GM11168 (cell line): Measurements from ENCODE around the gene KLHL29.

Experiments used
- in situ Hi-C: fragments of 300-500 bp; cut with MboI; formaldehyde crosslinking; loops from one replicate; pipeline ENCODE4 v1.12.0; 2022; ENCODE audit warnings: low sequenced_read_pairs; ENCODE audit not compliant: unreplicated experiment

Gene KLHL29

DNA sequence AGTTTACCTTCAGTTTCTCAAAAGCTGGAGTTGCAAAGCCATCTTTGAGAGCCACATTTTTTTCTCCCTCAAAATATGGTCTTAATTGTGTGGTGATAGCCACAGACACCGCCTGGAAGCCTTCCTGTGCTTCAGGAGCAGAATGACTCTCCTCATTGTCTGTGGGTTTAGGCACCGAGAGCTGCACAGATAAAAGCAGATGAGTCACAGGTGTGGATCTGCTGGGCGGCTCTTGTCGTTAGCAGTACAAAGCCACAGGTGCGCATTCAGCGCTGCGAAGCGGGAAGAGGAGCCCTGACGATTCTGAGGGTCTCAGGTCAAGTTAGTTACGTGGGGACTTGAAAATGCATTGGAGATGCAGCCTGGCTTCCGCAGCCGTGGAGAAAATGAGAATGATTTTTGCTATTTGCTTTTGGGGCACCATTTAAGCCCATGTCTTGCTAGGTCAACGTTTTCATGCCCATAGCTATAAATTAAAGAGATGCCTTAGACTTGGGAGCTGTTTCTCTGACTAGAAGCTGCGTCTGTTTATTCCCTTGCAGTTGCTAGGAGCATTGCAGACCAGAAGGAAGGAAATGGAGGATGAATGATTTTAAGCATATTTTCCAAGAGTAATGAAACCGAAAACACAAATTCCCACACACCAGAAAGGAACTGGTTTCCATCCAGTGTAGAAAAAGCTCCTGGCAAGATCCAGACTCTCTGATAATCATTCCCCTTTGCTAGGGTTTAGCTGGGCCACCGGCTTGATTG, 51.5 kb downstream of the KLHL29 start:
- in situ Hi-C loops = no loop called here

DNA sequence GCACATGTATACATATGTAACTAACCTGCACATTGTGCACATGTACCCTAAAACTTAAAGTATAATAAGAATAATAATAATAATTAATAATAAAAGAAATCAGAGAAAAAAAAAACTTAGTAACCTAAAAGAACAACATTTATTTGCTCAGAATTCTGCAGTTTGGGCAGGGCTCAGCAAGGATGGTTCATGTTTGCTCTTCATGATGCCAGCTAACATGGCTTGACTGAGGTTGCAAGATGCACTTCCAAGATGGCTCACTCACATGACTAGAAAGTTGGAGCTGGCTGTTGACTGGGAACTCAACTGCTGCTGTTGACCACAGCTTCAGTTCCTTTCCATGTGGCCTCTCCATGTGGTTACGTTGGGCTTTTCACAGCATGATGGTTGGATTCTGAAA, 56.4 kb downstream of the KLHL29 start:
- in situ Hi-C loops = no loop called here

DNA sequence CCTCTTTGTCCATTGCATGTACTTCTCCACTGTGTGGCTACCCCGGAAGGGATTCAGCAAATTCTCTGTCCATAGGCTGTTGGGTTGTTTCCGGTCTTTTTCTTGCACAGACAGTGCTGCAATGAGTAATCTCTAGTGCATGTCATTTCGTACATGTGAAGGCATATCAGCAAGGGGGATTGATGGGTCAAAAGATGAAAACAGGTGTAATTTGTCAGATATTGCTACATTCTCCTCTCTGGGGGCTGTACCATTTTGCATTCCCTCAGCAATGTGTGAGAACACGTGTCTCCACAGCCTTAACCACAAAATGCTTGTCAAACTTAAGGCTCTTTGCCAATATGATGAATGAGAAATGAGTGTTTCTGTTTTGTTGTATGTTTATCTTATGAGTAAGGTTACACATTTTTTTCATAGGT, 60.5 kb downstream of the KLHL29 start:
- in situ Hi-C loops = no loop called here

DNA sequence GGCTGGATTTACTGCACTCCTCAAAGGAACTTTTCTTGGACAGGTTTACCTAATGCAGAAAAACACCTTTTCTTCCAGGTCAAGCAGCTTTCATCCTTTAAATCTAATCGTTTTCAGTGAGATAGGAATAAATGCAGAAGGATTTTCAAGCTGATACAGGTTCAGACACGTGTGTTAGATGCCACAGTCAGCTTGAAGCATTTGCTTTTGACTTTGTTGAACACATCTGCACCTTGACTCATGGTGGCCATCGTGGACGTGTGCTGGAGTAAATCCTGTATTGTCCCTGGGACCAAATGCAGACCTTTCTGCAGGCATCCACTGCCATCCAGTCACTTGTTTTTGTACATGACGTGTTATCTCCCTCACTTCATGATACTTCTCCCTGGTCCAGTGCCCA, 61.9 kb downstream of the KLHL29 start:
- in situ Hi-C loops = no loop called here

DNA sequence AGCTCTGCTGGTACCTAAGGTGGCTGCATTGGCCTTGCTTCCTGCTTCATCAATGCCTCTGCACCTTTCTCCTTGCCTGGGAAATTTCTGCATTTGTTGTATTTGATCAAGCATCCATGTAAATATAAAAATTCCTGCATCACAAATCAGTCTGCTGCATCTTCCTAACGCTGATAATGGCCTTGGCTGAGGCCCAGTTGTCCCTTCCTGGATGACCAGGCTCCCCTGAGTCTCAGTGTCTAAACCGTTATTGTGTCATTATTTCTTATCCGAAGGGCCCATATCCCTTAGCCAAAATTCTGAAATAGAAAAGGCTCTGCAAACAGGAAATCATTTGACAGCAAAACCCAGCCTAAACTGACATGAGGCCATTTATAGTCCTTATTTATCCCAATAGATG, 62.4 kb downstream of the KLHL29 start:
- in situ Hi-C loops = no loop called here

DNA sequence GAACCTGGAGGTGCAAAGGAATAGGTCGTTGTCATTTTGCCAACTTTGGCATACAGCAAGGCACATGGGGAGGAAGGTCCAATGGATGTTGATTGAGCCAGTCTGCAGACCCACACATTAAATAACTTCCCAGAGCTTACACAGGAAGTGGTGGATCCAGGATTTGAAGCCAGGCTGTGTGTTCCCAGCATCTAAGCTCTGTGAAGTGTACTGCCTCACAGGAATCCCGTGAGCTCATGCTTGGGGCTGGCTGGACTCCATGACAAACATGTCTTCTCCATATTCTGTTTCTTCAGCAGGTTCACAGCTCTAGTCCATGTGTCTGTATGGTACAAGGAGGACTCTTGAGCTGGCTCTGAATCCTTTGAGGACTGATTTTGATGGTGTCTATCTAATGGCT, 63.9 kb downstream of the KLHL29 start:
- in situ Hi-C loops = no loop called here

DNA sequence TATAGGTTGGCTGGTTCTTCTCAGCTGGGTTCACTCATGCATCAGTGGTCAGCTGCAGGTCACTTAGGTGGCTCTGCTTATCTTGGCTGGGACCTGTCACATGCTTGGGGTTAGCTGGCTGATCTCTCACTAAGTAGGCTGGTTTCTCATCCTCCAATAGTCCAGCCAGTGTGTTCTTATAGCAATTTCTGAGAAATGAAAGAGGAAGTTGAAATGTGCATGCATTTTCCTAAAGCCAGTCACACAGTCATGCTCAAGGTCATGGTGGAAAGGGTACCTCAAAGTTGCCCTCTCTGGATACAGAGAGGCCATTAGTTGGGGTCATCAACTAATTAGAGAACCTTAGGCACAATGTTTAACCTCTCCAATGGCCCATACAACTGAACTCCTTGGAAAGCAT, 64.4 kb downstream of the KLHL29 start:
- in situ Hi-C loops = no loop called here

DNA sequence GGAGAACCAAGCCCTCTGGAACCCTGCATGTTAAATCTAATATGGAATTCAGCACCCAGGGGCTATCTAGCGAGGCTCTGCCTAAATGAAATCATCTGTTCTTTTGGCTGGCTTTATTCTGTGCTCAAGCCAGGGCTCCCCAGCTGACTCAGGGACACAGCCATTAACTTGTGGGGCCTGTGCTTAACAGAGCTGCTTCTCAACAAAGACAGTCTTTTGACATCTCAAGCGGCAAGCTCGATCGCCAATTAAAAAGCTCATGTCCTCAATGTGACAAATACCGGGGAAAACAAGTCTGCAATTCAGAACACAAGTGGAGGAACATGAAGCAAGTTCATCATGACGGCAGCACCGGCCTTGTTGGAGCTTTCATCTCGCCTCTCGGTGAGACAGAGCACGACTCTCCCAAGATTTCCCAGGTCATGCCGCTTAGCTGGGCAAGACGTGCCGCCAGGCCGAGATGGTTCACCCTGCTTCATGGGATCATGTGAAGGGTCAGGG, 64.9 kb downstream of the KLHL29 start:
- in situ Hi-C loops = no loop called here

DNA sequence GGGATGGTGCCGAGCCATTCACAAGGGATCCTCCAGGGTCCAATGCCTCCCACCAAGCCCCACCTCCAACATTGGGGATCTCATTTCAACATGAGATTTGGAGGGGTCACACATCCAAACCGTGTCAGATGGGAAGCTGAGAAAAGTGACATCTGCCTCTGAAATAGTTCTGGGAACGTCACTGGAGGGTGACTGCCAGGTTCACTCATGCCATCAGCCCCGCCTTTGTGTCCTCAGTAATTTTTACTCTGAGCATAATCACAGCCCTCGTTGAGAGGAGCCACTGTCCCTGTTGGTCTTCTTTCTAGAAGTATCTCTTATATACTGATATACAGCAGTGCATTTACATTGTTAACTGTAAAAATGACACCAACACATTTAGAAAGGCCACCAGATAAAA, 67.4 kb downstream of the KLHL29 start:
- in situ Hi-C loops = no loop called here

DNA sequence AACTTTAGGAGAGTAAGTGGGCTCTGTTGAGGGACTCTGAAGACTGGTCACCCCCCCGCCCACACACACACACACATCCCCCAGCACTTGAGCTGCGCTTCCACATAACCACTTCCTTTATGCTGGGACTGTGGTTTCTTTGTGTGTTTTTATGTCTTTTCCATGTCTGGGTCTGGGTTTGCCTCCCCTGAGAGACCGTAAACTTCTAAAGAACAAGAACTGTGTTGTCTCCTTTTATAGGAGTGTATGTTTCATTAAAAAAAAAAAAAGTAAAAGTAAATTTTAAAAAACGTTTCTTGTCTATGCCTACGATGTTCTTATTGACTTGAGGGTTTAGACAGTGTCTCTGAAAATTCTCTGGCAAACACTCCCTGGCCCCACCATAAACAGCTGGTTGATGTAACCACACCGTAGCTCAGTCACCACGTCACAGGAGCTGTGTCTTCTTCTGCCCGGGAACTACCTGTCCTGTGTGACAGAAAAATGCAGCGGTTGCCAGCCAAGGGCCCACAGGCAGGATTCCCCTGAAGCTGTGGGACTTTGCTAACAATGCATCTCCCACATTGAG, 68.0 kb downstream of the KLHL29 start:
- in situ Hi-C loops = no loop called here

DNA sequence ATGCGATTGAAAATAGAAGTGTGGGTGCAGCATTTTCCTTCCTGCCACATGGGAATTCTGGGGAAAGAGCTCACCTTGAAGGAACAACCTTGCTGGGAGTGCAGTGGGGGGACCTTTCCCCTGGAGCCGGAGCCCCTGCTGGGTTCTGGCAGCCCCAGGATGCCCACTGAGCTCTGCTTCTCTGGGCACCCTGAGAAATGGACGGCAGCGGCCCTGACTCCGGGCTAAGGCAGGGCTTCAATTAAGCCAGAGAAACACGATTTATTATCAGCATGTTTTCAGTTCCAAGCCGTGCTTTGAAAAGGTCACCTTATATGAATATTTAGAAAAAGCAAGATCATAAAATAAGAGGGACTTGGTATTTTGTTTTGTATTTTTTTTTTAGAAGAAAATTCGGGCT, 68.5 kb downstream of the KLHL29 start:
- in situ Hi-C loops = no loop called here

DNA sequence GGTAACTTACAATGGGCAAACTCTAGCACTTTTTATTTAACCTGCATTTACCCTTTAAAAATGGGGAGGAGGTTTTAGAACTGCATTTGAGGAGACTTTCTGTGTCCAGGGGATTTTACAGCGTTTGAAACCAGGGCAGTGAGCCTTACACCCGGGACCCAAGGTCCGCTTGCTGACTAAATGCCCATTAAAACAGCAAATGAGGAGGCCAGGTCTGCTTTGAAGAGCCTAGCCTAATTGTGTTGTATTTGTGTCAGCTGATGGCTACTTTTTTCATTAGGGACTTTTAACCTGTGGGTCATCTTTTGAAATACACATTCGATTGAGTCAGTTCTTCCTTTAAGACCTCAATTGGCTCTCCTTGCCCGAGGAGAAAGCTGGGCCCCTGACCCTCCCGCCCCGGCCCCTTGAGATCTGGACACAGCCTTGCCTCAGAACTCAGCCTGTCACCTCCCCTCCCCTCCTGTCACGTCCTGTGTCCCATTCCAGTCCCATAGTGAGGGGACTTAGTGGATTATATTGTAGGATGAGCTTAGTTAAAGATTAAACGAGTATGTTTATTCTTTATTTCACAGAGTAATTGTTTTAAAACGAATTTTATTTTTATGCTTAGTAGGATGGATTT, 69.0 kb downstream of the KLHL29 start:
- in situ Hi-C loops = no loop called here

DNA sequence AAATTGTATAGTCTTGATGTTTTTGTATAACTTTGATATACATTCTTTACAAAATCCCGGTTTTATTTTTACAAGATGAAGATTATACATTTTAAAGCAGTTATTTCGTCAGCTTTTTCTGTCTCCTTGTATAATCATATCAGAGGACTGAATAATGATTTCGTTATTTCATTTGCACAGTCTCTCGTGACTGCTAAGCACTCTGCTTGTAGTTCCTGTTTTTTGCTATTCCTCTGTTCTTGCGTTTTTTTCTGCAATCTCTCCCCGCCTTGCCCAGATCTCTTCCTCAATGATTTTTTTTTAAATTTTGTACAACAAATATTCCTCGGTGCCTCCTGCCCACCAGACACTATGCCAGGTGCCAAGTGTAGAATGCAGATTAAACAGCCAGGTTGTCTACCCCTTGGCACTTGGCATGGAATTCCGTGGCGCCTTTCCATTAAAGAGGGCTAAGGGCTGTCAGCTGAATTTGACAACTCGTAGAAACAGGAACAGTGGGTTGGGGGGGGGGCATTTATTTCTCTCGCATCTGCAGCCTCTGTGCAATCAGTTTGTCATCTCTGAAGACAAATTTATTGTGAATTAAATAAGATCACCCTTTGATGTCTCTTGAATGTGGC, 69.6 kb downstream of the KLHL29 start:
- in situ Hi-C loops = no loop called here

DNA sequence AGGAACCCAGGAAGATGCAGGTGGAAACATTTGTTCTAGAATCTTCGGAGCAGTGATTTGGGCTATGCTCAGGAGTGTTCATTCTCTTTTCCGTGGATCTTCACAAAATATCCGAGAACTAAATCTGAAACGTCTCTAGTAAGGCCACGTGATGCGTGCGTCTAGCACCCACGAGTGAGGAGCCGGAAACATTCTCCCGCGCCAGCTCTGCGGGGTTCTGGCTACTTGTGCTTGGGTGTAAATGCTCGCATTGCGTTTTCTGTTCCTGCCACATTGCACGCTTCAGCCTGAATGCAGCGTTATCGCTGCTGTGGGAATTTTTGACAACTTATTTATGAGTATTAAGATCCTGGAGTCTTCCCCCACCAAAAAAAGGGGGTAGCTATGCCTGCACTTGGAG, 71.4 kb downstream of the KLHL29 start:
- in situ Hi-C loops = no loop called here

DNA sequence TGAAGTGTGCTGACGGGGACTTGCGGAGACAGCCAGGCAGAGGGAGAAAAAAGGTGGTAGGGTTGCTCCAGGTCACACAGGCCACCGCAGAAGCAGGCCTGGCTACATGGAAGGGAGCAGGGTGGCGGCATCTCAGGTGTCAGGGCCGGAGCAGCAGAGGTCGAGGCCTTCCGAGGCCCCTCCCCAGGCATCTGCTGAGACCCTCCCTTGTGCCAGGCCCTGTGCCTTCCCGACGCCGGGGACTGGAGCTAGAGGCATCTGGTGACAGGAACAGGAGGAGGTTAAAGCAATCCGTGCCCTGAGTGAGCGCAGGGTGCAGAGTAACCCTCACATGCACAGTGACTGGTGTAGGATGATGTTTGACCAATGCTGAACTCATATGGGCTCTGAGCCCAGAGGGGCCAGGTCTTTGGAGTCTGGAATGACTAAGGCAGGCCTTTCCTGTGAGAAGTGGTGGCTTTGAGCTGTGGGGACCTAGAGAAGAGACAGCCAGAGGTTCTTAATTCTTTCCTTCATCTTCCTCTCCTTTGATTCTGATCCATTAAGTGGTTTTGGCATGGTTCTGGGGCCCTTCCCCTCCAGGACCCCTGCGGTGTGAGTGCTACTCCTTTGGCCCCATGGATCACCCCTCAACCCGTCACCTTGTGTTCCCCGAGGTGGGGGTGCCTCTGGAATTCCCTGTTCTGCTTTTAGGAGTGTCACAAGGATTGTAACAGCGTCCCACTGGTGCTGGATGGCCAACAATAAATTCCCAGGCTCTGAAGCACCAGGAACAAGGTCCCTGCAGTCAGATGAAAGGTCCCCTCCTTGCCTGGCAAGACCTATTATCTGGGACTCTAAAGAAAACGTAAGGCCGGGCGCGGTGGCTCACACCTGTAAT, 72.1 kb downstream of the KLHL29 start:
- in situ Hi-C loops = no loop called here

DNA sequence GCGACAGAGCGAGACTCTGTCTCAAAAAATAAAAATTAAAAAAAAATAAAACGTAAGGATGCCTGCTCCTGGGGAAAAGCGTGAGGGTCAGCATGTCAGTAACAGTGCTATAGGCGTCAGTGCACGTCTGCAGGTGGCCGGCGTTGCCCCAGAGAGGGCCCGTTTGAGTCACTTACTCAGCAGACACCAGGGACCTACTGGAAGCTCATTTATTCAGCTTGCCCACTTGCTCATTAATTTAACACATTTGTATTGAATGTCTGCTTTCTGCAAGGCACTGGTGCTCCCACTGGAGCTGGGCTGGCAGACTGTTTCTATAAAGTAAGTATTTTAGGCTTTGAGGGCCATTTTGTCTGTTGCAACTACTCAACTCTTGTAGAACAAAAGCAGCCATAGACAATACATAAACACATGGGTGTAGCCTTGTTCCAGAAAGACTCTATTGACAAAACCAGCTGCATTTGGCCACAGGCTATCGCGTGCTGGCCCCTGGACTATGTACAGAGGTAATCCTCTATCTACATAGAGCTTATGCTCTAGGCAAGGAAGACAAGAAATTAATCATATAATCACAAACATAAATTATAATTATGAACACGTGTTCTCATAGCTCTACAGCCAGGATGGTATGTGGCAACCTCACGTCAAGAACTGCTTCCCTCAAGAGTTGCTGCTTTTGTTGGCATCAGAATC, 73.2 kb downstream of the KLHL29 start:
- in situ Hi-C loops = no loop called here

DNA sequence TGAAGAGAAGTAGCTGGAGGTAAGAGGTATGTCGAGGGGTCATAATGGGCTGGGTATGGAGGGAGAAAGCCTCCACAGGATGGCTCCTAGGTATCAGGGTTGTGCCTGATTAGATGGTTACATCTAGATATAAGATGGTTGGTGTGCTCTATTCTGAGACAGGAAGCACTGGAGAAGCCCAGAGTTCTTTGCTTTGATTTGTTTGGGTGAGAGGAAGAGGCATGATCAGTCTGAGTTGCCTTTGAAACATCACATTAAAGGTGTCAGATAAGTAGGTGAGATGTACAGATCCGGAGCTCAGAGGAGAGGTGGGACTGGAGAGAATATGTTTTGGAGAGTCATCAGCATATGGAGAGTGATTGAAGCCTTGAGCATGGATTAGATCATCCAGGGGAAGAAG, 74.1 kb downstream of the KLHL29 start:
- in situ Hi-C loops = no loop called here

DNA sequence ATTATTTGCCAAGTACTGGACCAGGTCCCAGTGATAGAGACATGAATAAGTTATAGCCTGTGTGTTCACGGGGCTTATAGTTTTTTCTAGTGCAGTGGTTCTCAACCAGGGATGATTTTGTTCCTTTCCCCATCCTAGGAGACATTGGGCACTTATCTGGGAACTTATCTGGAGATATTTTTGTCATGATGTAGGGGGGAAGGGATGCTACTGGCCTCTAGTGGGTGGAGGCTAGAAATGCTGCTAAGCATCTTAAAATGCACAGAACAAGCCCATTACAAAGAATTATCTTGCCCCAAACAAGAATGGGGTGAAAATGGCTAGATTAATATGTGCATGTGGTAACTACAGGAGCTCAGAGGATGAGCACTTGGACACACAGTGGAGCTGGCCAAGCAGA, 75.2 kb downstream of the KLHL29 start:
- in situ Hi-C loops = no loop called here

DNA sequence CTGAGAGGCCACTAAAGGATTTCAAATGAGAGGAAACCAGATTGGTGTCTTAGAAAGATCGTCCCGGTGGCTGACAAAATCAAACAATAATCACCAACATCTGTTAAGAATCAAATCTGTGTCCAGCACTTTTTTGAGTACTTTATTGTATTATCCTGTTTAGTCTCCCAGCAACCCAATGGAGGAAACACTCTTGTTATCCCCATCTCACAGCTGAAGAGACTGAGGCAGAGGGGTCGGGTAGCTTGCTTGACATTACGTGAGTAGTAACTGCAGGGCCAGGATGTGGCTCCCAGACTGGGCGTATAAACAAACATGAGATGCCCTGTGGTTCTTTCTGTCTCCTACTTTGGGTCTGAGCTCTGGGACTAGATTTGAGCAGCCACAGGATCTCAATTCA, 76.0 kb downstream of the KLHL29 start:
- in situ Hi-C loops = no loop called here

DNA sequence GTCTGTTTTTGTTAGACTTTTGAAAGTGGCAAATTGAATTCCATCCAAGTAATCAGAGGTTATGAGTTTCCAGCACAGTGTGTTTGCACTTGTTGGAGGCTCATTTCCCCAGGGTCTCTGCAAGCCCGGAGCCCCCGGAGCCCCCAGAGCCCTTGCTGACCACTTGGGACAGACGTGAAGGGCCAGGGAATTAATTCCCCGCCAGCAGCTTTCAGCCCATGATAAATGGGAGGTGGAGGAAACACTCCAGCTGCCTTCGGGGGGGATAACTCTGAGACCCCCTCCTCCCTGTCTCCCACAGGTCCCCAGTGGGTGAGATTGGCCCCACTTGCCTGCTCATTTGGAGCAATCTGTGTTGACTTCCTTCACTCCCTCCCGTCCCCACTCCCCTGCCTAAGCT, 79.2 kb downstream of the KLHL29 start:
- in situ Hi-C loops = no loop called here
